Astrocyte (in vitro differentiated cells and primary cell): ENCODE data around the gene LSM14A.

Experiments
- CTCF ChIP-seq: IDR thresholded peaks from 2 replicates; pipeline ENCODE4 v1.5.1; 2011; ENCODE audit warnings: low read depth, mild to moderate bottlenecking, inconsistent platforms, low read length, moderate library complexity; ENCODE audit not compliant: insufficient read depth
- EZH2 ChIP-seq: IDR thresholded peaks from 2 replicates; pipeline ENCODE4 v1.6.1; 2012; ENCODE audit warnings: mild to moderate bottlenecking, low read length, inconsistent platforms; ENCODE audit not compliant: insufficient read depth

- TF ChIP-seq CTCF (no peak), EZH2 (no peak)
Observed at GRCh38 chr19:34135821-34136611, 36.3 kb upstream of the LSM14A start.
